Gastroesophageal sphincter (tissue), 3 donors: ENCODE results near the gene C11orf86.

Experiments used
- POLR2A ChIP-seq, 2 donors: fragments of 450-650 bp; IDR thresholded peaks; one replicate each; pipeline ENCODE4 v1.6.1; 2017; ENCODE audit warnings: antibody characterized with exemption in 2 of 2, mild to moderate bottlenecking in 2 of 2, moderate library complexity in 1 of 2
- TF ChIP-seq, protein P1 (sequence below), 4 experiments: fragments of 200-600 bp in 2 of 4; fragments of 450-650 bp in 2 of 4; sonication (generic) in 1 of 4; IDR thresholded peaks; one replicate each; pipeline ENCODE4 v1.5.1; 2017 to 2019; ENCODE audit warnings: antibody characterized with exemption in 4 of 4, mild to moderate bottlenecking in 2 of 4, moderate library complexity in 2 of 4

DNA sequence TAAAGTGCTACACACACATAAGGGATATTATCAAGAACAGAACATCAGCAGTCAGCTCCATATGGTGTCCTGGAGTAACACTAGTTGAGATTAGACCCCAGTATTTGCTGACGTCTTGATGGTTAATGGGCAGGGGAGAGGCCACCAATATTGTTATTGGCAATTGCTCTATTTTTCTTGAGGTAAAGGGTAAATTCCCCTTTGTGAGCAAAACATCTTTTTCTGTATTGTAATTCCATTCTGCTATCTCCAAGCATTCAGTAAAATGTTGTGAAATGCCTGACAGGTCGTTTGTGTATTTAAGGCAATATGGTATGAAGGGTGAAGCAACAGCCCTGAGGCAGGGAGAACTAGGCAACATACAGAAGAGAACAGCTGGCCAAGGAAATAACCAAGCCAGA is 38.8 kb upstream of the C11orf86 start:
- TF ChIP-seq, protein P1, sequence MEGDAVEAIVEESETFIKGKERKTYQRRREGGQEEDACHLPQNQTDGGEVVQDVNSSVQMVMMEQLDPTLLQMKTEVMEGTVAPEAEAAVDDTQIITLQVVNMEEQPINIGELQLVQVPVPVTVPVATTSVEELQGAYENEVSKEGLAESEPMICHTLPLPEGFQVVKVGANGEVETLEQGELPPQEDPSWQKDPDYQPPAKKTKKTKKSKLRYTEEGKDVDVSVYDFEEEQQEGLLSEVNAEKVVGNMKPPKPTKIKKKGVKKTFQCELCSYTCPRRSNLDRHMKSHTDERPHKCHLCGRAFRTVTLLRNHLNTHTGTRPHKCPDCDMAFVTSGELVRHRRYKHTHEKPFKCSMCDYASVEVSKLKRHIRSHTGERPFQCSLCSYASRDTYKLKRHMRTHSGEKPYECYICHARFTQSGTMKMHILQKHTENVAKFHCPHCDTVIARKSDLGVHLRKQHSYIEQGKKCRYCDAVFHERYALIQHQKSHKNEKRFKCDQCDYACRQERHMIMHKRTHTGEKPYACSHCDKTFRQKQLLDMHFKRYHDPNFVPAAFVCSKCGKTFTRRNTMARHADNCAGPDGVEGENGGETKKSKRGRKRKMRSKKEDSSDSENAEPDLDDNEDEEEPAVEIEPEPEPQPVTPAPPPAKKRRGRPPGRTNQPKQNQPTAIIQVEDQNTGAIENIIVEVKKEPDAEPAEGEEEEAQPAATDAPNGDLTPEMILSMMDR (IDR thresholded peaks at IDR 0.05): no peak
- no peak for TF ChIP-seq POLR2A (IDR thresholded peaks at IDR 0.05)
